WTC11 (cell line): Measurements from ENCODE around the gene LVRN.

Experiments
- ATF6 ChIP-seq: sonication (generic); formaldehyde crosslinking; IDR thresholded peaks from 2 replicates; pipeline ENCODE4 v1.8.1; 2023; ENCODE audit warnings: mild to moderate bottlenecking, missing genetic modification reagents
- CTCF ChIP-seq: fragments of 200-600 bp; IDR thresholded peaks from 2 replicates; pipeline ENCODE4 v1.8.0; 2022; ENCODE audit warnings: antibody characterized with exemption
- KAT7 ChIP-seq: sonication (generic); formaldehyde crosslinking; IDR thresholded peaks from 2 replicates; pipeline ENCODE4 v1.8.1; 2023; ENCODE audit warnings: missing genetic modification reagents, mild to moderate bottlenecking, borderline replicate concordance
- MAX ChIP-seq: sonication (generic); formaldehyde crosslinking; IDR thresholded peaks from 2 replicates; pipeline ENCODE4 v1.8.0; 2022; ENCODE audit warnings: mild to moderate bottlenecking, missing genetic modification reagents
- NFE2L1 ChIP-seq: sonication (generic); formaldehyde crosslinking; IDR thresholded peaks from 2 replicates; pipeline ENCODE4 v1.8.1; 2023; ENCODE audit warnings: missing genetic modification reagents
- ZNF138 ChIP-seq: sonication (generic); formaldehyde crosslinking; conservative IDR thresholded peaks from 2 replicates; pipeline ENCODE4 v1.8.1; 2022; ENCODE audit warnings: mild to moderate bottlenecking, moderate library complexity, missing genetic modification reagents
- ZNF232 ChIP-seq: sonication (generic); formaldehyde crosslinking; IDR thresholded peaks from 2 replicates; pipeline ENCODE4 v1.8.0; 2022; ENCODE audit warnings: mild to moderate bottlenecking, missing genetic modification reagents
- ZNF425 ChIP-seq: fragments of 250-450 bp; sonication (Bioruptor Pico); conservative IDR thresholded peaks from 2 replicates; pipeline ENCODE4 v1.9.0; 2021; ENCODE audit warnings: mild to moderate bottlenecking

- TF ChIP-seq ZNF232 (CRISPR knock-in tag) (no peak), CTCF (no peak), MAX (CRISPR knock-in tag) (no peak), ZNF425 (CRISPR knock-in tag) (no peak), ZNF138 (CRISPR knock-in tag) (no peak), ATF6 (CRISPR knock-in tag) (no peak), KAT7 (CRISPR knock-in tag) (no peak), NFE2L1 (CRISPR knock-in tag) (no peak)
Observed at GRCh38 chr5:115968770-115969169, 6.5 kb downstream of the LVRN start.
